NK-92 (cell line): ENCODE measurements around the gene ARHGDIG.
"Not testable (repeated sequence)": the region's sequence is repeated elsewhere in the genome, so short reads cannot be mapped to it uniquely, and the experiment has no call there.

Source experiments
- DNase-seq: peaks from one replicate; lab custom pipeline; 2025; ENCODE audit not compliant: unreplicated experiment; lab: John Stamatoyannopoulos, UW

Gene ARHGDIG

DNA sequence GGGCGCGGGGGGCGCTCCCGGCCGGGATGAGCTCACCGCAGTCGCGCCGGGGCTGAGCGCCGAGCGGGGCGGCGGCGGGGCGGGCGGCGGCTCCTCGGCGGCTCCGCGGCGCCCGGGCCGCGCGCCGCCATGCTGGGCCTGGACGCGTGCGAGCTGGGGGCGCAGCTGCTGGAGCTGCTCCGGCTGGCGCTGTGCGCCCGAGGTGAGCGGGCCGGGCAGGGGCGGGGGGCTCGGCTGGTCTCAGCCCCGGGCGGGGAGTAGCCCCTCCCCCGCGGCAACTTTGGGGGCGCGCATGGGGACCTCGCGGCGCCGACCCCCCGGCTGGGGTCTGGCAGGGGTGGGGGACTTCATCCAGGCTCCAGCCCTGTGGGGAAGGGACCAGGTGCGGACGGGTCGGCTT is at the start of gene ARHGDIG:
TSS of gene ARHGDIG (plus strand) at position 40 of the 400 bp plus-strand sequence. CDS start at position 130, 90 bp downstream.
- no peak for DNase-seq

DNA sequence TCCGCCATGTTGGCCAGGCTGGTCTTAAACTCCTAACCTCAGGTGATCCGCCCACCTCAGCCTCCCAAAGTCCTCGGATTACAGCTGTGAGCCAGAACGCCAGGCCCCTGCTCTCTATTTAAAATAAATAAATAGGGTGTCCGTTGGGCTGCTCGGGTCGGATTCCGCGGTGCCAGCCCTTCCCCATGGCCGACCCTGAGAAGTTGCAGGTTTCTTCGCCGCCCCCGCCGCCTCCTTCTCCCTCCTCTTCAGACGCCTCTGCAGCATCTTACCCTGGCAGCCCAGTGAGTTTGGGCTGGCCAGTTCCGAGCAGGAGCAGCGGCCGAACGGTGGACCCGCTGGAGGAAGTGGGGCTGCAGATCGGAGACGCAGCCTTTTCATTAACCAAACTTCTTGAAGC is 49.4 kb upstream of the ARHGDIG start:
- DNase-seq: no peak

DNA sequence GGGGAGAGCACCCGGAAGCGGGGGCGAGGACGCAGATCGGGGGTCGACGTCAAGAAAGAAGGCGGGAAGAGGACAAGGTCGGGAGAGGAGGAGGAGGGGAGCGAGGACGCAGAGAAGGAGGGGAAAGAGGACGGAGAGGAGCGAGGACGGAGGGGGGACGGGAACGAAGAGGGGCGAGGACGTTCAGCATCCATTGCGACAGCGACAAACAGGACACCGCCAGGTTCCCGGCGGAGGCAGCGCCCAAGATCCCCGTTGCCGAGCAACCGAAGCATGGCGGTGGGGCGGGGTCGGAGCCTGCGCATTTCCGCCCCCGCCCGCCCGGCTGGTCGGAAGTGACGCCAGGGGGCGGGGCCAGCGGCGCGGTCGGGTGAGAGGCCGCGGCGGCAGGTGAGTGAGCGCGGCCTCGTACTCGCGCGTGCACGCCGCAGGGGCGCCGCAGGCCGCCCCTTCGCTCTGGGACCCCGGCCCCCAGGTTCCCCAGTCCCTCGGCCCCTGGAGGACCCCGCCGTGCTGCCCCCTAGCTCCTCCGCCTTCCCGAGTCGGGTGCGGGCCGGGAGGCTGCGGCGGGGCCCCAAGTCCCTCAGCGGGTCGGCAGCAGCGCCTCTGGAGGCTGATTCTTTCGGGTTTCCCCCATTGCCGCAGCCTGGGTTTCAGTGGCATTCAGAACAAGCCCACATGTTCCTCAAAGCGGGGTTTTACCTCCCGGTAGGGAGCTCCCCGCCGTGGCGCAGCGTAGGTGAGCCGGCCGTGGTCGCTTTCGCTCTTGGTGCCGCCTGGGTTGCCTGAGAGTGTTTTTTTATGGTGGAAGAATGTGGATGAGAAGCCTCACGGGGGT is 45.7 kb upstream of the ARHGDIG start, which contains the start of gene FAM234A:
TSS of gene FAM234A (plus strand) at position 354 of the 838 bp plus-strand sequence. CDS start 19,593 bp downstream, outside the sequence.
- peak; percentile 58 for DNase-seq

DNA sequence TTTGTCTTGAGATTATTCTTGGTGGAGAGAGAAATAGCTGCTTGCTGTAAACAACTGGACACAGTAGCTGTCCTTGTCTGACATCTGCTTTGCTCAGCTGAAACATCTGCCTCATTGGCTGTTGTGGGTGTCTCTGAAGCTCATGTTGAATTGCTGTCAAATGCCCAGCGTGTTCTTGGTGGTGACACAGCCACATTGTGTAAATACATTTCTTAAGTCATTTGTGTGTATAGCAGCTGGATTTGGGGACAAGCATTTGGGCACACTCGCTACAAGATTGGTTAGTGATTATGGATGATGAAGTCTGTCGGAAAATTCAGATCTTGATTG is 40.5 kb upstream of the ARHGDIG start:
- DNase-seq: no peak

DNA sequence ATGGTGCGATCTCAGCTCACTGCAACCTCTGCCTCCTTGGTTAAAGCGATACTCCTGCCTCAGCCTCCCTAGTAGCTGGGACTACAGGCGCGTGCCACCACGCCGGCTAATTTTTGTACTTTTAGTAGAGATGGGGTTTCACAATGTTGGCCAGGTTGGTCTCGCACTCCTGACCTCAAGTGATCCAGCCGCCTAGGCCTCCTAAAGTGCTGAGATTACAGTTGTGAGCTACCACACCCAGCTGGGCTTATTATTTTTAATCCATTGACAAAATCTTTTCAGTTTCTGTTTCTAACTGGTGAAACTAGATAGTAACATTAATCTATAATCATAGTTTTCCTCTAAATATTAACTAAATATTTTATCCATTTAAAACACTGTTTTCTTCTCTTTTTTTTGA is 39.8 kb upstream of the ARHGDIG start:
- DNase-seq: no peak

DNA sequence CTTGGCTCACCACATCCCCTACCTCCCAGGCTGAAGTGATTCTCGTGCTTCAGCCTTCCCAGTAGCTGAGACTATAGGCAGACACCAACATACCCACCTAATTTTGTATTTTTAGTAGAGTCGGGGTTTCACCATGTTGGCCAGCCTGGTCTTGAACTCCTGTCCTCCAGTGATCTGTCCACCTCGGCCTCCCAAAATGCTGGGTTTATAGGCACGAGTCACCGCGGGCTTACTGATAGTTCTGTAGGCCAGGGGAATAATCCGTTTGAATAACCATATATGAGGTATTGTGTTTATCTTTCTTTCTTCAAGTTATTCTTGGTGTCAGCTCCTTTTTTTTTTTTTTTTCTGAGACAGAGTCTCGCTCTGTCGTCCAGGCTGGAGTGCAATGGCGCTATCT is 38.1 kb upstream of the ARHGDIG start:
- no peak for DNase-seq

DNA sequence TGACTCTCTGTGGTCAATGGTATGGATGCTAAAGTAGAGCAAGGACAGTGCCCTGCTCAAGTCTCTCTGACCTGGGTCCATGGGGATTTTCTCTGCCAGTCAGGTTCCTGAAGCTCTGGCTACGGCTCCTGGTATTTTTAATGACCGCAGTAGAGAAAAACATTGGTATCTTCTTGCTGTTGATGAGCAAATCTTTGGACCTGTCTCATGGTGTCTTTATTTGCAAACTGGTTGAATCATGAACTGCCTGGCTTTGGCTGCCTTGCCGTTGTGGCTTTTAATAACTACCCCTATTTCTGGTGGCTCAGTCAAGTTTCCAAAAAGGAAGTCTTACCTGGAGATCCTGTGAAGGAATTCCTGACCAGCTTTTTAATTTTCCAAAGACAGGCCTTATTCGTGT is 37.0 kb upstream of the ARHGDIG start:
- DNase-seq: no peak

DNA sequence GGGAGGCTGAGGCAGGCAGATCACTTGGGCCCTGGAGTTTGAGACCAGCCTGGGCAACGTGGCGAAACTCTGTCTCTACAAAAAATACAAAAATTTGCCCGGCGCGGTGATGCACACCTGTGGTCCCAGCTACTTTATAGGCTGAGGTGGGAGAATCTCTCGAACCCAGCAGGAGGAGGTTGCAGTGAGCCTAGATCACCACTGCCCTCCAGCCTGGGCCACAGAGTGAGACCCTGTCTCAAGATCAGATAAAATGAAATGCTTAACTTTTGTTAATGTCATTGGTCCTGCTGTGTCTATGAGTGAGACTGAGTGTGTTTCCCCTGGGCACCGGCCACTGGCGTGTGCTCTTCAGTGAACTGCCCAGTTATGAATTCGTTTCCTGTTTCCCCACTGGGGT is 35.3 kb upstream of the ARHGDIG start:
- no peak for DNase-seq

DNA sequence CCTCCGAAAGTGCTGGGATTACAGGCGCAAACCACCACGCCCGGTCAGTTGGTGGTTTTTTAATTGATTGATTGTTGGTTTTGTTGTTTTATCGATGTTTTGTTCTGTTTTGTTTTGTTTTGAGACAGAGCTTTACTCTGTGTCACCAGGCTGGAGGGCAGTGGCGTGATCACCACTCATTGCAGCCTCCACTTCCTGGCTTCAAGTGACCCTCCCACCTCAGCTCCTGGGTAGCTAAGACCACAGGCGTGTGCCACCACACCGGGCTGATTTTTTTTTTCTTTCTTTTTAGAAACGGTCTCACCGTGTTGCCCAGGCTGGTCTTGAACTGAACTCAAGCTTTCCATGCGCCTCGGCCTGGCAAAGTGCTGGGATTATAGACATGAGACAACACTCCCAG is 33.4 kb upstream of the ARHGDIG start:
- no peak for DNase-seq

DNA sequence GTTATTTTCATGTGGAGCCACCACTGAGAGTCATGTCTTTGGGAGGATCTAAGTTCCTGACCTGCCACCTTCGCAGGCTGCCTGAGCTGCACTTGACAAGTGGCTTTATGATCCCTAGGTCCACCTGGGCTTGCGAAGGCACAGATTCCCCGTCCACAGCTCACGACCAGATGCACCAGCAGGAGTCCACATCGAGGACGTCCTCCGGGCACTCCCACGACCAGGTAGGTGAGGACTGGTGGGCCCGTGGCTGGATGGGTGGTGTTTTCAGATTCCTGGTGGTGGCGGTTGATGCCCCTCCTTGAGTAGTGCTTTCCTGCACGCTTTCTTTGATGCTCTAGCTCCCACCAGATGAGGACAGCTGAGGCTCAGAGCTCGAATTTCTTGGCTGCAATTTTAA is 31.0 kb upstream of the ARHGDIG start:
- DNase-seq: no peak

DNA sequence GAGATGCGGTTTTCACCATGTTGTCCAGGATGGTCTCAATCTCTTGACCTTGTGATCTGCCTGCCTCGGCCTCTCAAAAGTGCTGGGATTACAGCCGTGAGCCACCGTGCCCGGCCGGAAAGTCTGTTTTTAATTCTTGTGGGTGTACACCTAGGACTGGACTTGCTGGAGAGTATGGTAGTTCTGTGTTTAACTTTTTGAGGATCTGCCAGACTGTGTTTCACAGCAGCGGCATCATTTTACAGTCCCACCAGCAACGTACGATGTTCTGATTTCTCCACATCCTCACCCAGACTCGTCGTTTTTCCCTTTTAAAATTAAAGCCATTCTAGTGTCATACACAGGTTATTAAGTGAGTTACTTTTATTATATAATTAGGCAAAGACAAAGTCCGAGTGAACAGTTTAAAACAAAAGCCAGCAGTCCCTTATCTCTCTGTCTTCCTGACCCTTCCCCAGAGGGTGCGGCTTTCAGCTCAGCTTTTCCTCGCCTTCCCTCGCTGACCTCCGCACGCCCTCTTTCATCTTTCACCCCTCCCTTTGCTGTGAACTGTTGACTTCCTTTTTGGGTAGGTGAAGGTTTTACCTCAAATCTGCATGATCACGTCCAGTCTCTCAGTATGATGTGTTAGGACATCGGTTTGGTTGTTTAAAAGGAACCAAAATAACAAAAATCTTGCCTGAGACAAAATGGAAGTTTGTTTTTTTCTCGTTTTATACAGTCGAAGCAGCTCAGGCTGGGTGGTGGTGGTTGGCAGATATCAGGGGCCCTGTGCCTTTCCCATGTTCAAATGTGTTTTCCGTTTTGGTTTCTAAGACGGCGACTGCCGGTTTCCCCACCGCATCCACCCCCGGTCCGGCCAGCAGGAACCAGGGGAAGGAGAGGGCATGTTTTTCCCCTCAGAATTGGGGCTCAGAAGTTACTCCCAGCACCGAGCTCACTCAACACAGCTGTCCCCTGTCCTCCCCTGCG is 27.7 kb upstream of the ARHGDIG start:
- no peak for DNase-seq

DNA sequence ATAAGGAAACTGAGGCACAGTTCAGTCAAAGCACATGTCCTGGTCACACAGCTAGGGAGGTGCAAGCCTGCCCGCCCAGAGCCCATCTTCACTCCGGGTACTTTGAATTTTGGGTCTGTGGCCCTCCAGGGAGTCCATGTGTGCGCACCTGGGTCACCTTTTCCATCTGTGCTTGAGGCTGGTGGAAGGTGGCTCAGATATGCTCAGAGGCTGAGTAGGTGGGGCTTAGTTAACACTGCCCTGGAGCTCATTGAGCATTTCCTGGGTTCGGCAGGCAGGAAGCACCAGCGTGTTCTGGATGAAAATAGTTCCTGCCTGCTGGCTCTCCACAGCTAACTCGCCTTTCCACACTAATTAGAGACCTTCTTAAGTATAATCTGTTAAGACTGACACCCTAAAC is 26.6 kb upstream of the ARHGDIG start:
- DNase-seq: no peak

DNA sequence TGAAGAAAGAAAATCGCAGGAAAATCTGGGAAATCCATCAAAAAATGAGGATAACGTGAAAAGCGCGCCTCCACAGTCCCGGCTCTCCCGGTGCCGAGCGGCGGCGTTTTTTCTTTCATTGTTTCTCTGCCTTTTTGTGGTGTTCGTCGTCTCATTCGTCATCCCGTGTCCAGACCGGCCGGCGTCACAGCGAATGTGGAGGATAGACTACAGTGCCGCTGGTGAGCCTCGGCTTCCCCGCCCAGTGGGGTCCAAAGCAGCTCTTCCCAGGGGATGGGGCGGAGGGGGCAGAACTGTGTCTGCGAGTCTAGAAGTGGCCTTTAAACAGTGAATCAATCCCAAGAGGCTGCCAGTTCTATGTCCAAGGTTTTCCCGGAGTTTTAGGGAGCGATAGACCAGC is 25.9 kb upstream of the ARHGDIG start:
- DNase-seq: no peak

DNA sequence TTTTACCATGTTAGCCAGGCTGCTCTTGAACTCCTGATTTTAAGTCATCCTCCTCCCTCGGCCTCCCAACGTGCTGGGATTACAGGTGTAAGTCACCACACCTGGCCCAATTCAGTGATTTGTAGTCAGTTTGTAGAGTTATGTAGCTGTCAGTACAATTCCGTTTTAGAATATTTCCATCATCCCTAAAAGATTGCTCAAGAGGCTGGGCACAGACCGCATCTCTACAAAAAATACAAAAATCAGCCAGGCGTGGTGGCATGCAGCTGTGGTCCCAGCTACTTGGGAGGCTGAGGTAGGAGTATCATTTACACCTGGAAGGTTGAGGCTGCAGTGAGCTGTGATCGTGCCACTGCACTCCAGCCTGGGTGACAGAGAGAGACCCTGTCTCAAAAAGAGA is 25.2 kb upstream of the ARHGDIG start:
- no peak for DNase-seq

DNA sequence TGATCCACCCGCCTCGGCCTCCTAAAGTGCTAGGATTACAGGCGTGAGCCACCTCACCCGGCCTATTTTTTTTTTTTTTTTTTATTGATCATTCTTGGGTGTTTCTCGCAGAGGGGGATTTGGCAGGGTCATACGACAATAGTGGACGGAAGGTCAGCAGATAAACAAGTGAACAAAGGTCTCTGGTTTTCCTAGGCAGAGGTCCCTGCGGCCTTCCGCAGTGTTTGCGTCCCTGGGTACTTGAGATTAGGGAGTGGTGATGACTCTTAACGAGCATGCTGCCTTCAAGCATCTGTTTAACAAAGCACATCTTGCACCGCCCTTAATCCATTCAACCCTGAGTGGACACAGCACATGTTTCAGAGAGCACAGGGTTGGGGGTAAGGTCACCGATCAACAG is 22.3 kb upstream of the ARHGDIG start:
- not testable (repeated sequence) for DNase-seq

DNA sequence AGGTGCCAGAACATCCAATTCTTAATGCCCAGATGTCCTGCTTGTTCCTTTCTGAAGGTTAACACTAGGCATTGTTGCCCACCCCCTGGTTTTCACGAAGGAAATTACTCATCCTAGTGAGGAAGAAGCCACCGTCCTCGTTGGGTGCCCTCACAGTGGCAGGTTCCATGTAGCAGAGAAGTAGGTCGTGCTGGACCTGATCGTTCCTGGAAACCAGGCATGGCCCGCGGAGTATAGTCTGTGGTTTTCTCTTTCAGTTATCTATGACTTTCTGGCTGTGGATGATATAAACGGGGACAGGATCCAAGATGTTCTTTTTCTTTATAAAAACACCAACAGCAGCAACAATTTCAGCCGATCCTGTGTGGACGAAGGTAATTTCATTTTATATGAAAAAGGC is 21.2 kb upstream of the ARHGDIG start:
- DNase-seq: no peak

DNA sequence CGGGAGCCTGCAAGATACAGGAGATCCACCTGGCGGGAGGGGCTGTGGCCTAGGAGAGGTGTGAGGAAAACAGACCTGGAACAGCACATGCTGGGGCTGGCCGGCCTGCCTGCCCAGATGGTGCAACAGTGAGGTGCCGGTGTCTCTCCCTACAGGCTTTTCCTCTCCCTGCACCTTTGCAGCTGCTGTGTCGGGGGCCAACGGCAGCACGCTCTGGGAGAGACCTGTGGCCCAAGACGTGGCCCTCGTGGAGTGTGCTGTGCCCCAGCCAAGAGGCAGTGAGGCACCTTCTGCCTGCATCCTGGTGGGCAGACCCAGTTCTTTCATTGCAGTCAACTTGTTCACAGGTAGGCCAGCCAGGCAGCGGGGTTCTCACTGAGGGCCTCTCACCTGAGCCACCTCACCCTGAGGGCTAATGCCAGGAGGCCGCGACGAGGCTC is 20.6 kb upstream of the ARHGDIG start:
- DNase-seq: no peak

DNA sequence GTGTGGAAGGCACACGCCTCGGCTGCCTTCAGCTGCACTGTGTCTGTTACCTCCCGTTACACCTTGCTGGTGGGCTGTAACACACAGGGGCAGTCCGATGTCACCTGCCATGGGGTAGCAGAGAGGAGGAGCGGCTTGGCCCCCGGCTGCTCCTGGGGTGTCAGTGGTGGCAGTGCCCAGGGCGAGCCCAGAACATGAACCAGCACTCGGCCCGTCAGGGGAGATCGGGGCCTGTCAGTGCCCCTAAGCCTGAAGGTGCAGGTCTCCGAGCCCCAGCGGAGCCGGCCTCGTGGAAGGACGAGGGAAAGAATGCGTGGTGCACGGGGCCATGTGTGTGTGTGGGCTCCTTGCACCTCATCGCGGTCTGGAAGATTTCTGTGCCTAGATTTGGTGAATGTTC is 20.1 kb upstream of the ARHGDIG start:
- DNase-seq: no peak

DNA sequence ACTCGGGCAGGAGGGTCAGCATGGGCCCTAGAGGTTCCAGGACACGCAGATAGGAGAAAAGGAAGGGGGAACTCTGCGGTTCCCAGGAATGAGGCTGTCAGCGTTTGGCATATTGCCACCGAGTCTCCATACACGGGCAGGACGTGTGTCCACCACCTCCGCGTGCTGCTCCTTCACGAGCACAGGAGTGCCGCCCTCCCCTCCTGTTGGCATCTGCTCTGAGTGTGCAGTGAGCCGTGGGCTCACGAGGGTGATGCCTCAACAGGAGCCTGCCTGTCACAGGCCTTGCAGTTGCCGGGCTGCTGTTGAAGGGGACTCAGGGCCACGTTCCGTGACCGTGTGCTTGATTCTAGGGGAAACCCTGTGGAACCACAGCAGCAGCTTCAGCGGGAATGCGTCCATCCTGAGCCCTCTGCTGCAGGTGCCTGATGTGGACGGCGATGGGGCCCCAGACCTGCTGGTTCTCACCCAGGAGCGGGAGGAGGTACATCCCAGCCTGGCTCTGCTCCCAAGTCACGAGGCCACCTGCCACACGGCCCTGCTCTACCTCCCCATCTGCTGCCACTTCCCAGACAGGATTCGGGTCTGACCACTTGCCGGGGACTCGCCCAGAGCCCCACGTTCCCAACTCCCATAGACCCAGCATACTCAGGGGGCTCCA is 19.2 kb upstream of the ARHGDIG start:
- DNase-seq: no peak

DNA sequence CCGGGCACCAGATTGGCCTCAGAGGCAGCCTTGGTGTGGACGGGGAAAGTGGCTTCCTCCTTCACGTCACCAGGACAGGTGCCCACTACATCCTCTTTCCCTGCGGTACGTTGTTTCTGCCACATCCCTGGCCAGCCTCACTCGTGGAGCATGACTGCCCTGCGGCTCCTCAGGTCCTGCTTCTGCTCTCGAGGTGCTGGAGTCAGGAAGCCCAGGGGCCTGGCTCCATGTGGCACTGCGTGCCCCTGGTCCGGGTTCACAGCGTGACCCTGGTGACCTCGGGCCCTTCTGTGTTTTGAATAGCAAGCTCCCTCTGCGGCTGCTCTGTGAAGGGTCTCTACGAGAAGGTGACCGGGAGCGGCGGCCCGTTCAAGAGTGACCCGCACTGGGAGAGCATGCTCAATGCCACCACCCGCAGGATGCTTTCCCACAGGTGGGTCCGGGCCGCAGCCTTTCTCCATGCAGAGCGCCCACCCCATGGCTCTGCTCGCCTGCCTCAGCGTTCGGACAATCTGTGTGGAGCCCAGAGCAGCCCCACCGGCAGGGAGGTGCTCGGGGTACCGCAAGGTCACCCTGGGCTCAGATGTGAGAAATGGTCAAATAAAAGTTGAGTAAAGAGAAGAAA is 18.2 kb upstream of the ARHGDIG start:
- no peak for DNase-seq

DNA sequence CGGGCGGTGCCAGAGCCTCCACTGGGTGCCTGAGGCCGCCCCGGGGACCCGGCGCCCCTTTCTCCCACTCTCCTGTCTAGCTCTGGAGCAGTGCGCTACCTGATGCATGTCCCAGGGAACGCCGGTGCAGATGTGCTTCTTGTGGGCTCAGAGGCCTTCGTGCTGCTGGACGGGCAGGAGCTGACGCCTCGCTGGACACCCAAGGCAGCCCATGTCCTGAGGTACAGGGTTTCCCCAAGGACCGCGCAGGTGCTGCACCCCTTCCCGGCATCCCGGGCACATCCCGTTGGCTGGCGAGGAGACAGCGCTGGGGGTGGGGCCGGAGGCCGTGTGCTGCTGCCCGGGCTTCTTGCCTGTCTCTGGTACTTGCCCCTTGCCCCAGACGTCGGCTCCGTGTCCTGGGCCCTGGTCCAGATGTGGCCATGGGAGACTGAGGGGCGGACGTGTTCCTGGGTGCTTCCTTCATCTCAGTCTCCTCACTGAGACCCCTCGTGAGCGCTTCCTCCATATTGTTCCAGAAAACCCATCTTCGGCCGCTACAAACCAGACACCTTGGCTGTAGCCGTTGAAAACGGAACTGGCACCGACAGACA is 17.1 kb upstream of the ARHGDIG start:
- DNase-seq: no peak
